Activated CD4-positive, CD25-positive, alpha-beta regulatory T cell treated with anti-CD3 and anti-CD28 coated beads, Interleukin-2, amount 50 U/mL, for 72 hours (primary cell): ENCODE measurements around the gene ABHD14A.

Source experiments
- DNase-seq: peaks from one replicate; pipeline ENCODE4 v3.0.0; 2021

ABHD14A gene

GRCh38 chr3:51941798-51942602 is 32.9 kb upstream of the ABHD14A start, which contains the start of the genes PARP3 and RRP9:
PARP3 (plus strand) TSS chr3:51942363; CDS start chr3:51943356, 993 bp downstream.
RRP9 (minus strand) TSS chr3:51941904; CDS start chr3:51941867, 37 bp downstream.
- peak; percentile 99 for DNase-seq

- peak; percentile 49 for DNase-seq
Measured at GRCh38 chr3:51942603-51943450, 32.0 kb upstream of the ABHD14A start.

DNA sequence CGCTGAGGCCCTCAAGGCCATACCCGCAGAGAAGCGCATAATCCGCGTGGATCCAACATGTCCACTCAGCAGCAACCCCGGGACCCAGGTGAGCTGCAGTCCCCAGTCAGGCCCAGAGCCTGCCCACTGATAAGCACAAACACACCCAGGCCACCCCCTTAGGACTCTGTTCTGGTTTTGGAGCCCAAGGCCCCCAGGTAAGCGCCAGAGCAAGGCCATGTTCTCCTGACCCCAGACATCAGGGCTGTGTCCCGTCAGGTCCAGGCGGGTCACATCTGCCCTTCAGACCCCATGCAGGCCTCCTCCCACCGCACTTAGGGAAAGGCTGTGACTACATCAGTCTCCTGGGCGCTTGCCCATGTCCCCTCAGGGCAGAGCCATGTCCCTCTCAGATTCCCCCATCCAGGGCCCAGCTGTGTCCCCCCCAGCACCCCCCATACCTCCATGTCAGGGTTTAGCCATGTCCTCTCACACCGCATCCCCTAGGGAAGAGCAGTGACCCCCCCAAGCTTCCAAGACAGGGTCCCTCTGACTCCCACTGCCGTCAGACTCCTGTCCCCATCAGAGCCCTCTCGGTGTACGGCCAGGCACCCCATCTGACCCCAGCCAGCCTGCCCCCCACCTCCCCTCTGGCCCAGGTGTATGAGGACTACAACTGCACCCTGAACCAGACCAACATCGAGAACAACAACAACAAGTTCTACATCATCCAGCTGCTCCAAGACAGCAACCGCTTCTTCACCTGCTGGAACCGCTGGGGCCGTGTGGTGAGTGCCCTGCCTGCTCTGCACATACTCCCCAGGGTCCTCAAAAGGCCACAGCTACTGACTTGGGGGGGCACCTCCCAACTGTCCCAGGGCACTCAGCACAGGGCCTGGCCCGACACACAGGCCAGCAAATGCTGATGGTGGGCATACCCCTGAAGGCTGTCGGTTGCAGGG is 31.1 kb upstream of the ABHD14A start:
- no peak for DNase-seq

DNA sequence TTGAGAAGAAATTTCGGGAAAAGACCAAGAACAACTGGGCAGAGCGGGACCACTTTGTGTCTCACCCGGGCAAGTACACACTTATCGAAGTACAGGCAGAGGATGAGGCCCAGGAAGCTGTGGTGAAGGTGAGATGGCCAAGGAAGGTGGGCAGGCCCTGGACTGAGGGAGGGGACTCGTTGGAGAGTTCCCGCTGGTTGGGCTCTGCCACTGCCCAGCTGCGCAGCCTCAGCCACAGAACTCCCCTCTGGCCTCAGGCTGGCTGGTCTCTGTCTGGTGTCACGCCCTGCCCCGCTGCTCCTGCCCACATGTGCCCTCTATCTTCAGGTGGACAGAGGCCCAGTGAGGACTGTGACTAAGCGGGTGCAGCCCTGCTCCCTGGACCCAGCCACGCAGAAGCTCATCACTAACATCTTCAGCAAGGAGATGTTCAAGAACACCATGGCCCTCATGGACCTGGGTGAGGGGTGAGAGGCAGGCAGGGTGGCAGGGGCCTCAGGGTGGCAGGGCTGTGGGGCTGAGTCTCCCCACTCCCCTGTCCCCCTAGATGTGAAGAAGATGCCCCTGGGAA is 30.3 kb upstream of the ABHD14A start:
- no peak for DNase-seq

DNA sequence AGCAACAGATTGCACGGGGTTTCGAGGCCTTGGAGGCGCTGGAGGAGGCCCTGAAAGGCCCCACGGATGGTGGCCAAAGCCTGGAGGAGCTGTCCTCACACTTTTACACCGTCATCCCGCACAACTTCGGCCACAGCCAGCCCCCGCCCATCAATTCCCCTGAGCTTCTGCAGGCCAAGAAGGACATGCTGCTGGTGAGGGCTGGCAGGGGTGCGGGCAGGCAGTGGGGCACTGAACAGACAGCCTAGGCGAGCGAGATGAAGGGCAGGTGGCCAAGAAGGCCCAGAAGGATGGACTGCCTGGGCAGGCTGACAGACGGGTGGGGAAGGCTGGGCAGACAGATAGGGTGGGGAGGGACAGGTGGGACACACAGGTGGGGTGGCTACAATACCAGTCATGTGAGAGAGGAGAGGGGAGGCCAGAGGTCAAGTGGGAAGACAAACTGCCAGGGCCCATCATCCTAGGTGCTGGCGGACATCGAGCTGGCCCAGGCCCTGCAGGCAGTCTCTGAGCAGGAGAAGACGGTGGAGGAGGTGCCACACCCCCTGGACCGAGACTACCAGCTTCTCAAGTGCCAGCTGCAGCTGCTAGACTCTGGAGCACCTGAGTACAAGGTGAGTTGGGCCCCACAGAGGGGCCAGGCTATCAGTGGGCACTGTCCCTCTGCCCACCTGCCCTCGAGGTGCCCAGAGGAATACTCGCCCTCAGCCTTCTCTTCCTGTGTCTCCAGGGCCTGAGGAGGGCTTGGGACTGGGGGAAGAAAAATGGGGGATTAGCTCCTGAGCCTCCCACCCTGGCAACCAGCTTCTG is 29.6 kb upstream of the ABHD14A start:
- no peak for DNase-seq

- DNase-seq, result no peak
Measured at GRCh38 chr3:51945926-51946705, 28.7 kb upstream of the ABHD14A start.

DNA sequence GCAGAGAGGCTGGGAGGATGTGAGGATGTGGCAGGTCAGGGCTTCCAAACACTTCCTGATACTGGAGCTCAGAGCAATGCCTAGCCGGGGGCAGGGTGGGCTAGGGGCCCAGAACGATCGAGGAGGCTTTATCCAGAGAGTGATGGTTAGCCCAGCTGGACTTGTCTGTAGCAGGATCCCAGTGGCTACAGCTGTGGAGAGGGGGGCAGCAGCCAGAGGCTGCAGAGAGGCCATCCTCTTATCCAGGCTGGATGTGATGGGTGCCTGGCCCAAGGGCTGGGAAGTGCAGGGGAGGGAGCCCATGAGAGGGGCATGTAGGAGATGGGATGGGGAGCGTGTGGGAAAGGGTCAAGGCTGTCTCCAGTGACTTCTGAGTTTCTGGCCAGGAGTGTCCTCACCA is 28.1 kb upstream of the ABHD14A start:
- DNase-seq, result no peak

DNA sequence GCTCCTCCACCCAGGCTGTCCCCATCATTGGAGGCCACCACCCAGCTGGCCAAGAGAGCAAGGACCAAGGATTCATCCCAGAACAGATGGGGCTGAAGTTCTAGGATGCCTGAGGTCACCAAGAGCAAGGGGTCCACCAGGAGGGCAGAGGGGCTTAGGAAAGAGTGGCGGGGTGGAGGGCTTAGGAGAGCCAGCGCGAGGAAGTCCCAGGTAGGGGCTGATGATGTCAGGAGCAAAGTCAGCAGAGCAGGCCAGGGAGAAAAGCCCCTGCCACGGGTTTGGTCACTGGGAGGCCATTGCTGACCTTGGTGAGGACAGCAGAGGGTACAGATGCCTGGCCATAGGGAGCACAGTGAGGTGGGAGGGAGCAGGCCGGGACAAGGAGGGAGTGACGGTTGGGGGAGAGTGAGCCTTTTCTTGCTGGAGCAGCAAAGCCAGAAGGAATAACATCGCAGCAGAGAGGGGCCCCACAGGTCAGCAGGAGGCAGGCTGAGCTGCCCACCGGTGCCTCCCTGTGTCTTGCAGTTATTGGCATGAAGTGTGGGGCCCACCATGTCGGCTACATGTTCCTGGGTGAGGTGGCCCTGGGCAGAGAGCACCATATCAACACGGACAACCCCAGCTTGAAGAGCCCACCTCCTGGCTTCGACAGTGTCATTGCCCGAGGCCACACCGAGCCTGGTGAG is 27.5 kb upstream of the ABHD14A start:
- no peak for DNase-seq

DNA sequence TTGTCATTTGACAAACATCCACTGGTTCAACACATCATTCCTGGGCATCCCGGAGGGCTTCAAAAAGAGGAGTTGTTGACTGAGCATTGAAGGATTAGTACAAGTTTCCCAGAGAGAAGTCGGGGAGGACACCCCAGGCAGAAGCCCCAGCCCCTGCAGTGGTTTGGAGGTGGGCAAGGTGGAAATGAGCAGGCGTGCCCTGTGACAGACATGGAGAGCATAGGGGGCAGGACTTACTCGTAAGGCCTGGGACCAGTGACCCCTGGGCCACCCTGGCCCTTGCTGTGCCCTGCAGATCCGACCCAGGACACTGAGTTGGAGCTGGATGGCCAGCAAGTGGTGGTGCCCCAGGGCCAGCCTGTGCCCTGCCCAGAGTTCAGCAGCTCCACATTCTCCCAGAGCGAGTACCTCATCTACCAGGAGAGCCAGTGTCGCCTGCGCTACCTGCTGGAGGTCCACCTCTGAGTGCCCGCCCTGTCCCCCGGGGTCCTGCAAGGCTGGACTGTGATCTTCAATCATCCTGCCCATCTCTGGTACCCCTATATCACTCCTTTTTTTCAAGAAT is 26.8 kb upstream of the ABHD14A start:
- no peak for DNase-seq

- no peak for DNase-seq
Measured at GRCh38 chr3:51949121-51949520, 25.7 kb upstream of the ABHD14A start.

- no peak for DNase-seq
Measured at GRCh38 chr3:51950899-51951298, 24.0 kb upstream of the ABHD14A start.

- no peak for DNase-seq
Measured at GRCh38 chr3:51953445-51953844, 21.4 kb upstream of the ABHD14A start.

GRCh38 chr3:51954105-51954504 is 20.8 kb upstream of the ABHD14A start:
- no peak for DNase-seq

- no peak for DNase-seq
Measured at GRCh38 chr3:51954713-51955112, 20.2 kb upstream of the ABHD14A start.

- DNase-seq, result no peak
Measured at GRCh38 chr3:51955175-51955892, 19.5 kb upstream of the ABHD14A start, which contains the start of gene GPR62. GPR62 (plus strand) TSS chr3:51955381; CDS start chr3:51955653, 272 bp downstream.

GRCh38 chr3:51955893-51956770 is 18.7 kb upstream of the ABHD14A start:
- DNase-seq, result peak; percentile 52

DNA sequence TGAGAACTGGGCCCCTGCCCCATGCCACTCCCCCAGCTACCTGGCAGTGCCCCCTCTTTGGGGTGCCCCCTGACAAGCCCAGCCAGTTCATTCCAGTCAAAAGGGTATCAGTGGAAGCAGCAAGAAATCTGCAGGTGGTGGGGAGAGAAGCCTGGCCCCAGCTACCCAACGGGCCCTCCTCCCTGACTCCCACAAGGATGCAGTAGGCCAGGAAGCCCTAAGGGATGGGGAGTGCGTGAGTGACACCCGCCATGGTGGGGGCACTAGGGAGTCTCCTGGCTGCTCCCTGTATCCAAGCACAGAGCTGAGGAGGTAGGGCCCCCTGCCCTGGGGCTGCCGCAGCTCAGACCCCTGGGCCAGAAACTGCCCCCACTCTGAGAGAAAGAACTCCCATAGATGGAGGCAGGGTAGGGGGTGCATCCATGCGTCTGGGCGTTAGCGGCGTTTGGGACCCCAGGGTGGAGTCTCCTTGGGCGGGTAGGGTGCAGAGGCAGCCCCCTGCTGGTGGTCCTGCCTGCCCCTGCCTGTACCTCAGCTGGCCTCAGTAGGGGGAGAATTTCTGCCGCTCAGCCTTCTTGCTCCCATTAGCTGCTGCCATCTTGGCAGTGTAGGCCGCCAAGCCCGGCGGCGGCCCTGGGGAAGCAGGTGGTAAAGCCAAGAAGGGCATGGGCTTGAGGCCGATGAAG is 17.2 kb upstream of the ABHD14A start:
- no peak for DNase-seq
